H1 (cell line): ENCODE measurements around the gene OGFOD2. TPM values are rescaled to one million over a fixed set of nuclear protein-coding genes. Genes with fewer than 3 reads are reported as not detected.

Experiments used
- CTCF ChIA-PET: fragments of 300-600 bp; sonication (Branson Sonifier 250); formaldehyde crosslinking; loops from one replicate; lab custom pipeline; 2021; ENCODE audit not compliant: partially characterized antibody; lab: Charles Lee
- POLR2A ChIA-PET: fragments of 300-600 bp; sonication (Branson Sonifier 250); formaldehyde crosslinking; loops from one replicate; lab custom pipeline; 2021; ENCODE audit warnings: inconsistent platforms; ENCODE audit not compliant: partially characterized antibody; lab: Charles Lee
- DNase-seq, 2 experiments: peaks; one replicate each; pipeline versions ENCODE4 v3.0.0 to v3.0.0-alpha.2; 2010 to 2022; ENCODE audit warnings: low spot score in 2 of 2, low read depth in 1 of 2, mixed read lengths in 1 of 2
- FAIRE-seq: peaks from 2 replicates; lab custom pipeline; 2011; peaks lifted over from hg19 to GRCh38; lab: Jason Lieb, UNC
- H2AFZ ChIP-seq: 2 replicates; pipeline ENCODE4 v1.8.1; 2012; ENCODE audit warnings: low read length, inconsistent platforms
- H2AK5ac ChIP-seq: 2 replicates; pipeline ENCODE4 v1.6.1; 2013; ENCODE audit warnings: low read depth, low read length
- H2BK120ac ChIP-seq: replicated peaks from 2 replicates; pipeline ENCODE3; 2013; ENCODE audit warnings: low read depth, low read length, inconsistent platforms
- H2BK12ac ChIP-seq: 2 replicates; pipeline ENCODE4 v1.6.1; 2013; ENCODE audit warnings: low read depth, low read length
- H2BK15ac ChIP-seq: 2 replicates; pipeline ENCODE4 v1.6.1; 2013; ENCODE audit warnings: low read length
- H2BK20ac ChIP-seq: 2 replicates; pipeline ENCODE4 v1.6.1; 2013; ENCODE audit warnings: low read length
- H2BK5ac ChIP-seq: 2 replicates; pipeline ENCODE4 v1.6.1; 2013; ENCODE audit warnings: low read depth, low read length
- H3K14ac ChIP-seq: 2 replicates; pipeline ENCODE4 v1.6.1; 2013; ENCODE audit warnings: inconsistent platforms; ENCODE audit not compliant: insufficient read length
- H3K18ac ChIP-seq: 2 replicates; pipeline ENCODE4 v1.6.1; 2013; ENCODE audit warnings: low read length; ENCODE audit errors: extremely low read depth
- H3K23ac ChIP-seq: 2 replicates; pipeline ENCODE4 v1.6.1; 2013; ENCODE audit warnings: inconsistent platforms; ENCODE audit not compliant: insufficient read length
- H3K23me2 ChIP-seq: 2 replicates; pipeline ENCODE4 v1.6.1; 2013; ENCODE audit warnings: low read depth, low read length
- H3K27ac ChIP-seq: 2 replicates; pipeline ENCODE4 v1.6.1; 2011; ENCODE audit warnings: low read depth, low read length, inconsistent platforms
- H3K27me3 ChIP-seq, 4 experiments: replicated peaks in 1 of 4; 1 replicate in 1 of 4; 2 replicates in 3 of 4; pipeline versions ENCODE4 v1.6.1 to v1.8.1; 2011 to 2013; ENCODE audit warnings: low read length in 3 of 4, mild to moderate bottlenecking in 3 of 4, inconsistent platforms in 2 of 4, mixed read lengths in 2 of 4, moderate library complexity in 1 of 4; ENCODE audit not compliant: control insufficient read depth in 3 of 4, insufficient read depth in 3 of 4; ENCODE audit errors: extremely low read depth in 1 of 4
- H3K36me3 ChIP-seq, 4 experiments: 2 replicates each; pipeline versions ENCODE4 v1.6.1 to v1.8.1; 2011 to 2013; ENCODE audit warnings: mild to moderate bottlenecking in 4 of 4, low read length in 3 of 4, moderate library complexity in 2 of 4, control low read depth in 1 of 4, inconsistent platforms in 1 of 4; ENCODE audit not compliant: insufficient read depth in 4 of 4, control insufficient read depth in 2 of 4
- H3K4ac ChIP-seq: replicated peaks from 2 replicates; pipeline ENCODE3; 2013; ENCODE audit warnings: low read length, low read depth, mixed read lengths, inconsistent platforms; ENCODE audit not compliant: insufficient read length
- H3K4me1 ChIP-seq, 4 experiments: replicated peaks in 1 of 4; 1 replicate in 1 of 4; 2 replicates in 3 of 4; pipeline versions ENCODE4 v1.6.1 to v1.8.1; 2011 to 2013; ENCODE audit warnings: low read length in 3 of 4, inconsistent platforms in 2 of 4, mixed read lengths in 1 of 4; ENCODE audit not compliant: insufficient read depth in 4 of 4, control insufficient read depth in 3 of 4
- H3K4me2 ChIP-seq, 2 experiments: 2 replicates each; pipeline versions ENCODE4 v1.6.1 to v1.8.1; 2011 to 2013; ENCODE audit warnings: low read depth in 2 of 2, low read length in 2 of 2, control low read depth in 1 of 2, inconsistent platforms in 1 of 2, mild to moderate bottlenecking in 1 of 2; ENCODE audit not compliant: insufficient read depth in 1 of 2
- H3K4me3 ChIP-seq, 4 experiments: fragments of 200-600, 300-600 bp in 1 of 4; sonication (generic), shearing (Covaris generic), sonication (Bioruptor Twin) in 1 of 4; 2 replicates each; pipeline versions ENCODE4 v1.5.1 to v1.8.1; 2011 to 2016; ENCODE audit warnings: low read length in 4 of 4, low read depth in 3 of 4, control low read depth in 2 of 4, inconsistent platforms in 2 of 4, mild to moderate bottlenecking in 2 of 4, mixed read lengths in 1 of 4, moderate library complexity in 1 of 4; ENCODE audit not compliant: insufficient read depth in 2 of 4; ENCODE audit errors: extremely low read depth in 1 of 4
- H3K56ac ChIP-seq: replicated peaks from 2 replicates; pipeline ENCODE3; 2013; ENCODE audit warnings: low read depth, mild to moderate bottlenecking, mixed read lengths, low read length, inconsistent platforms; ENCODE audit not compliant: insufficient read length
- H3K79me1 ChIP-seq: 2 replicates; pipeline ENCODE4 v1.6.1; 2013; ENCODE audit warnings: low read depth, low read length, control low read depth
- H3K79me2 ChIP-seq, 2 experiments: 2 replicates each; pipeline versions ENCODE4 v1.6.1 to v1.8.1; 2012 to 2013; ENCODE audit warnings: low read length in 2 of 2, mild to moderate bottlenecking in 2 of 2, inconsistent platforms in 1 of 2; ENCODE audit not compliant: insufficient read depth in 2 of 2, control insufficient read depth in 1 of 2
- H3K9ac ChIP-seq, 4 experiments: replicated peaks in 1 of 4; 1 replicate in 1 of 4; 2 replicates in 3 of 4; pipeline versions ENCODE4 v1.6.1 to v1.8.1; 2011 to 2013; ENCODE audit warnings: low read depth in 3 of 4, low read length in 3 of 4, control low read depth in 2 of 4, mild to moderate bottlenecking in 2 of 4, moderate library complexity in 2 of 4, inconsistent platforms in 1 of 4; ENCODE audit errors: extremely low read depth in 1 of 4
- H3K9me3 ChIP-seq, 2 experiments: 2 replicates each; pipeline versions ENCODE4 v1.6.1 to v1.8.1; 2012 to 2013; ENCODE audit warnings: mild to moderate bottlenecking in 2 of 2, moderate library complexity in 2 of 2, control low read depth in 1 of 2, inconsistent platforms in 1 of 2, low read depth in 1 of 2, low read length in 1 of 2, mixed read lengths in 1 of 2; ENCODE audit not compliant: insufficient read depth in 2 of 2
- H4K20me1 ChIP-seq, 2 experiments: replicated peaks in 1 of 2; 2 replicates each; pipeline versions ENCODE3 to v1.8.1; 2011 to 2013; ENCODE audit warnings: inconsistent platforms in 2 of 2, low read length in 2 of 2, mild to moderate bottlenecking in 1 of 2; ENCODE audit not compliant: insufficient read depth in 2 of 2, control insufficient read depth in 1 of 2
- H4K5ac ChIP-seq: 2 replicates; pipeline ENCODE4 v1.6.1; 2013; ENCODE audit warnings: low read length, low read depth, mixed read lengths, inconsistent platforms; ENCODE audit not compliant: insufficient read length
- H4K8ac ChIP-seq: 2 replicates; pipeline ENCODE4 v1.8.0; 2013; ENCODE audit warnings: mild to moderate bottlenecking, moderate library complexity, low read length, inconsistent platforms; ENCODE audit not compliant: insufficient read depth; ENCODE audit errors: extremely low read depth
- H4K91ac ChIP-seq: replicated peaks from 2 replicates; pipeline ENCODE3; 2013; ENCODE audit warnings: low read length, mixed read lengths, inconsistent platforms; ENCODE audit not compliant: insufficient read length
- BACH1 ChIP-seq: IDR thresholded peaks from 2 replicates; pipeline ENCODE4 v1.6.1; 2012; ENCODE audit warnings: low read length, improper control_type of control experiment
- CBX5 ChIP-seq: fragments of 300-800, 300-1000 bp; sonication (generic); IDR thresholded peaks from 2 replicates; pipeline ENCODE4 v1.7.1; 2016; ENCODE audit warnings: antibody characterized with exemption, low read length, low read depth
- GABPA ChIP-seq: IDR thresholded peaks from 2 replicates; pipeline ENCODE4 v1.6.1; 2011; ENCODE audit warnings: mild to moderate bottlenecking, low read length, moderate library complexity, borderline replicate concordance; ENCODE audit not compliant: insufficient read depth
- NANOG ChIP-seq: IDR thresholded peaks from 2 replicates; pipeline ENCODE4 v1.6.1; 2011; ENCODE audit warnings: low read length, low read depth, mild to moderate bottlenecking, inconsistent platforms; ENCODE audit not compliant: insufficient read depth, poor library complexity, severe bottlenecking
- RFX5 ChIP-seq: IDR thresholded peaks from 2 replicates; pipeline ENCODE4 v1.6.1; 2011; ENCODE audit warnings: low read depth, low read length, improper control_type of control experiment, borderline replicate concordance
- RNF2 ChIP-seq: fragments of 200-900, 300-1000 bp; sonication (generic); IDR thresholded peaks from 2 replicates; pipeline ENCODE4 v1.7.1; 2016; ENCODE audit warnings: borderline replicate concordance, low read depth, mild to moderate bottlenecking, antibody characterized with exemption, low read length; ENCODE audit not compliant: poor library complexity, severe bottlenecking; ENCODE audit errors: missing control alignments
- SAP30 ChIP-seq: fragments of 300-600 bp; sonication (generic); IDR thresholded peaks from 2 replicates; pipeline ENCODE4 v1.7.1; 2012; ENCODE audit warnings: low read length, moderate library complexity, mild to moderate bottlenecking, inconsistent platforms; ENCODE audit not compliant: insufficient read depth, insufficient replicate concordance
- SIRT6 ChIP-seq: IDR thresholded peaks from one replicate; pipeline ENCODE4 v1.7.1; 2012; ENCODE audit warnings: low read length, inconsistent platforms
- WGBS, 2 experiments: shearing (Covaris generic) in 1 of 2; methylation state at CpG; one replicate each; pipeline versions ENCODE4 v1.1.6 to v1.1.7; 2013 to 2015; ENCODE audit warnings: low lambda C conversion rate in 2 of 2, mixed read lengths in 2 of 2, inconsistent platforms in 1 of 2, low coverage in 1 of 2, missing lambda C conversion rate in 1 of 2; ENCODE audit not compliant: insufficient replicate concordance in 2 of 2, insufficient coverage in 1 of 2, insufficient read length in 1 of 2; ENCODE audit errors: extremely low coverage in 1 of 2, missing lambda C conversion rate in 1 of 2; 5-methylcytosine and 5-hydroxymethylcytosine counted together
- polyA plus RNA-seq, 7 experiments: library from polyadenylated mRNA; depleted of rRNA in 3 of 7; stranded (reverse) in 5 of 7; unstranded in 2 of 7; fragments of >200 nt in 5 of 7; fragments of 200-250 nt in 2 of 7; gene quantifications; 1 replicate in 5 of 7; 2 replicates in 1 of 7; 4 replicates in 1 of 7; pipeline versions ENCODE4 v1.2.1 to v1.2.3, GENCODE V29; 2011 to 2013; ENCODE audit warnings: missing spikeins in 2 of 7, mixed read lengths in 2 of 7
- total RNA-seq: library from RNA; stranded (reverse); fragmentation: NEBNext Ultra II Directional; extraction: Animal tissue kit (Norgen Biotek cat#: 25700); gene quantifications from 2 replicates; pipeline ENCODE4 v1.2.1, GENCODE V29; 2021
- TF ChIP-seq, protein P1 (sequence below): IDR thresholded peaks from 2 replicates; pipeline ENCODE4 v1.6.1; 2011; ENCODE audit warnings: low read depth, mild to moderate bottlenecking, low read length; ENCODE audit not compliant: insufficient read depth
- TF ChIP-seq, protein P2 (sequence below): IDR thresholded peaks from 2 replicates; pipeline ENCODE4 v1.6.1; 2011; ENCODE audit warnings: low read length, improper control_type of control experiment

Gene OGFOD2
- total and polyA plus RNA-seq, 2 of the 8 experiments (the other 6 are each of a cell fraction or from before 2014, with no cell fraction given), result 17.3 to 20.3 TPM

DNA sequence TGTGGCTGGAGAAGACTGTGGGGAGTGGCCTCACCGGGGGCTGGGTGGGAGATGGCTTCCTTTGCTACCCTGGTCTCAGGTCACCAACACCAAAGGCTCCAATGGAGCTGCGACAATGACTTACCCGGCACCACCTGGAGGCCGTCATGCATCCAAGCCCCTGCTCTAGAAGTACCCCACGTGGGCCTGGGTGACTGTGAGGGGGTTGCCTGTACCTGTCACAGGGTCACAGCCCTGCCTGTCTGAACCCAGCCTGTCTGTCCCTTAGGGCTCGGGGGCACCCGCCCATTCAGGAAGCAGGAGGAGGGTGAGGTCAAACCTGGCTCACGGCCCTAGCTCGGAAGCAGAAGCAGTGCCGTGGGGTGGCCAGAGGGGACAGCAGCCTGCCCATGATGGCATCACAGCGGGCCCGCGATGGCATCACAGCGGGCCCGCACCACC is 27.7 kb upstream of the OGFOD2 start:
- CTCF ChIA-PET, result interaction anchor here (0.6 to 21.5 kb wide), 8 partner anchors 10 to 296 kb away, joined by 3 to 473 read pairs (median 3); no protein-coding TSS in a partner anchor
- TF ChIP-seq RFX5, result no peak
- no peak for TF ChIP-seq SIRT6
- TF ChIP-seq GABPA, result no peak
- TF ChIP-seq RNF2, result no peak
- TF ChIP-seq, protein P1, sequence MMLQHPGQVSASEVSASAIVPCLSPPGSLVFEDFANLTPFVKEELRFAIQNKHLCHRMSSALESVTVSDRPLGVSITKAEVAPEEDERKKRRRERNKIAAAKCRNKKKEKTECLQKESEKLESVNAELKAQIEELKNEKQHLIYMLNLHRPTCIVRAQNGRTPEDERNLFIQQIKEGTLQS, result no peak
- TF ChIP-seq BACH1, result no peak
- TF ChIP-seq CBX5, result no peak
- no peak for TF ChIP-seq SAP30
- no peak for TF ChIP-seq NANOG
- TF ChIP-seq, protein P2, sequence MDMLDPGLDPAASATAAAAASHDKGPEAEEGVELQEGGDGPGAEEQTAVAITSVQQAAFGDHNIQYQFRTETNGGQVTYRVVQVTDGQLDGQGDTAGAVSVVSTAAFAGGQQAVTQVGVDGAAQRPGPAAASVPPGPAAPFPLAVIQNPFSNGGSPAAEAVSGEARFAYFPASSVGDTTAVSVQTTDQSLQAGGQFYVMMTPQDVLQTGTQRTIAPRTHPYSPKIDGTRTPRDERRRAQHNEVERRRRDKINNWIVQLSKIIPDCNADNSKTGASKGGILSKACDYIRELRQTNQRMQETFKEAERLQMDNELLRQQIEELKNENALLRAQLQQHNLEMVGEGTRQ, result no peak

More for the DNA sequence above, 27.7 kb upstream of the OGFOD2 start:
- H2AK5ac ChIP-seq, result no peak overlapping the region
- H3K4me2 ChIP-seq, result no peak overlapping the region
- H2BK120ac ChIP-seq, result no peak overlapping the region
- no peaks in the 10 kb centered on the region for H3K36me3 ChIP-seq
- no peaks in the 10 kb centered on the region for H3K4me1 ChIP-seq
- no peak overlapping the region for H3K23ac ChIP-seq
- H3K23me2 ChIP-seq, result no peaks in the 10 kb centered on the region
- peak overlapping the region; percentile 20; the same call in 1 of the 2 replicates for H4K8ac ChIP-seq
- H4K20me1 ChIP-seq, result peaks cover 0 to 12% of the 10 kb centered on the region in 2 experiments
- no peak overlapping the region for H3K4me3 ChIP-seq
- H3K27me3 ChIP-seq, result no peaks in the 10 kb centered on the region
- no peak overlapping the region for H2BK15ac ChIP-seq
- no peak for DNase-seq
- 88% methylated on average over 15 of the region's 15 CpGs; no CpG with 5 or more reads in 1 of the 2 experiments for WGBS, 2 experiments
- no peak overlapping the region for H4K91ac ChIP-seq
- no peak overlapping the region for H3K18ac ChIP-seq
- FAIRE-seq, result no peak
- no peak overlapping the region for H3K27ac ChIP-seq
- no peak overlapping the region for H3K14ac ChIP-seq
- H3K9me3 ChIP-seq, result no peaks in the 10 kb centered on the region
- no peak overlapping the region for H4K5ac ChIP-seq
- no peak overlapping the region for H2AFZ ChIP-seq
- no peak overlapping the region for H3K4ac ChIP-seq
- no peak overlapping the region for H3K9ac ChIP-seq
- H2BK12ac ChIP-seq, result no peak overlapping the region
- H3K56ac ChIP-seq, result no peak overlapping the region
- H2BK20ac ChIP-seq, result no peak overlapping the region
- H3K79me2 ChIP-seq, result no peaks in the 10 kb centered on the region
- H2BK5ac ChIP-seq, result no peak overlapping the region
- no peaks in the 10 kb centered on the region for H3K79me1 ChIP-seq
- POLR2A ChIA-PET, result interaction anchor here (1.1 to 1.3 kb wide), 2 partner anchors 10 to 67 kb away, joined by 3 to 4 read pairs; no protein-coding TSS in a partner anchor
